H1 (cell line): ENCODE measurements around the gene ELFN2. TPM values are rescaled to one million over a fixed set of nuclear protein-coding genes. Genes with fewer than 3 reads are reported as not detected.

Experiments
- CHD7 ChIP-seq: fragments of 300-600 bp; sonication (generic); IDR thresholded peaks from 2 replicates; pipeline ENCODE4 v1.7.1; 2012; ENCODE audit warnings: low read length, moderate library complexity, mild to moderate bottlenecking, inconsistent platforms; ENCODE audit not compliant: insufficient replicate concordance
- NANOG ChIP-seq: IDR thresholded peaks from 2 replicates; pipeline ENCODE4 v1.6.1; 2011; ENCODE audit warnings: low read length, low read depth, mild to moderate bottlenecking, inconsistent platforms; ENCODE audit not compliant: insufficient read depth, poor library complexity, severe bottlenecking
- RXRA ChIP-seq: IDR thresholded peaks from 2 replicates; pipeline ENCODE4 v1.6.1; 2011; ENCODE audit warnings: low read depth, mild to moderate bottlenecking, low read length, moderate library complexity; ENCODE audit not compliant: insufficient read depth
- polyA plus RNA-seq, 7 experiments: library from polyadenylated mRNA; depleted of rRNA in 3 of 7; stranded (reverse) in 5 of 7; unstranded in 2 of 7; fragments of >200 nt in 5 of 7; fragments of 200-250 nt in 2 of 7; gene quantifications; 1 replicate in 5 of 7; 2 replicates in 1 of 7; 4 replicates in 1 of 7; pipeline versions ENCODE4 v1.2.1 to v1.2.3, GENCODE V29; 2011 to 2013; ENCODE audit warnings: missing spikeins in 2 of 7, mixed read lengths in 2 of 7
- total RNA-seq: library from RNA; stranded (reverse); fragmentation: NEBNext Ultra II Directional; extraction: Animal tissue kit (Norgen Biotek cat#: 25700); gene quantifications from 2 replicates; pipeline ENCODE4 v1.2.1, GENCODE V29; 2021

The ELFN2 gene
- total and polyA plus RNA-seq, 2 of the 8 experiments (the other 6 are each of a cell fraction or from before 2014, with no cell fraction given), result 0.63 to 0.88 TPM

- no peak for TF ChIP-seq CHD7
- TF ChIP-seq RXRA, result no peak
- peak; percentile 22 for TF ChIP-seq NANOG
These were observed 92.8 kb downstream of the ELFN2 start (continued) for GRCh38 chr22:37334461-37334858.
